ENCODE results near the gene PCSK7. TPM values are rescaled to one million over a fixed set of nuclear protein-coding genes. Genes with fewer than 3 reads are reported as not detected.

Gene PCSK7
- total and polyA plus RNA-seq, 2 of the 8 experiments (the other 6 are each of a cell fraction or from before 2014, with no cell fraction given) = 23.4 to 38.5 TPM

DNA sequence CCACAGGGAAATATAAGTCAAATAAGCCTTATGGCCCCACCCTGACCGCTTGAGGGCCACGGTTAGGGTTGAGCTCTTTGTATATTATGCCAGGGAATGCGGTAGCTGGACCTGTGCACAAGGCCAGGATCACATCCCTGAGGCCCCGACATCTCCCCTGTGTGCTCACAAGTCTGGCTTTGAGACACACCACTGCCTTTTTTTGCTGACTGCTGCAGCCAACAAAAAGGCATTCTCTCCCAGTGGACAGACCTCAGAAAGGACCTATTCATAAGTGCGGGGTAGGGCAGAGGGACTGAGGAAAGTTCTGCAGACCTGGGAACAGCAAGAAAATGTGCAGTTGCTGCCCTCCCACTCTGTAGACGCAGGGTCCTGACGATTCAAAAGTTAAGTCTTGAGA lies 56.8 kb downstream of the PCSK7 start:
- FAIRE-seq (no peak), DNase-seq (ENCODE audit: low read depth in 1 of 2, low spot score in 2 of 2) (no peak)
- 79% methylated on average over 7 of the region's 7 CpGs; no CpG with 5 or more reads in 1 of the 2 experiments for WGBS, 2 experiments (ENCODE audit: extremely low coverage in 1 of 2, insufficient coverage in 1 of 2, insufficient read length in 1 of 2, insufficient replicate concordance in 2 of 2, low coverage in 1 of 2, low lambda C conversion rate in 2 of 2, missing lambda C conversion rate in 1 of 2)
- Histone ChIP-seq H3K4me3 (ENCODE audit: extremely low read depth in 1 of 4, insufficient read depth in 2 of 4, low read depth in 3 of 4, low read length in 4 of 4) (no peak overlapping the region), H3K9ac (replicated peaks in 1 of 4; ENCODE audit: extremely low read depth in 1 of 4, low read depth in 3 of 4, low read length in 3 of 4) (no peak overlapping the region), H4K20me1 (replicated peaks in 1 of 2; ENCODE audit: control insufficient read depth in 1 of 2, insufficient read depth in 2 of 2, low read length in 2 of 2) (peaks cover 0 to 3% of the 10 kb centered on the region in 2 experiments), H2BK12ac (ENCODE audit: low read depth, low read length) (no peak overlapping the region), H2BK20ac (ENCODE audit: low read length) (no peak overlapping the region), H2BK5ac (ENCODE audit: low read depth, low read length) (no peak overlapping the region), H3K79me1 (ENCODE audit: low read depth, low read length) (no peaks in the 10 kb centered on the region; the same call in 1 of the 2 replicates), H3K14ac (ENCODE audit: insufficient read length) (no peak overlapping the region), H2AK5ac (ENCODE audit: low read depth, low read length) (no peak overlapping the region), H3K4me1 (replicated peaks in 1 of 4; ENCODE audit: control insufficient read depth in 3 of 4, insufficient read depth in 4 of 4, low read length in 3 of 4) (peaks cover 2 to 12% (median 8%) of the 10 kb centered on the region in 4 experiments; a peak in 6 of 7 replicates), H4K8ac (ENCODE audit: extremely low read depth, insufficient read depth, low read length) (no peak overlapping the region), H3K23ac (ENCODE audit: insufficient read length) (no peak overlapping the region), H4K91ac (replicated peaks; ENCODE audit: insufficient read length, low read length) (no peak overlapping the region), H2BK120ac (replicated peaks; ENCODE audit: low read depth, low read length) (no peak overlapping the region), H2AFZ (ENCODE audit: low read length) (no peak overlapping the region), H3K79me2 (ENCODE audit: control insufficient read depth in 1 of 2, insufficient read depth in 2 of 2, low read length in 2 of 2) (no peaks in the 10 kb centered on the region), H4K5ac (ENCODE audit: insufficient read length, low read depth, low read length) (no peak overlapping the region), H3K4ac (replicated peaks; ENCODE audit: insufficient read length, low read depth, low read length) (no peak overlapping the region), H3K23me2 (ENCODE audit: low read depth, low read length) (peaks cover 11% of the 10 kb centered on the region), H3K18ac (ENCODE audit: extremely low read depth, low read length) (no peak overlapping the region), H3K9me3 (ENCODE audit: insufficient read depth in 2 of 2, low read depth in 1 of 2, low read length in 1 of 2) (no peaks in the 10 kb centered on the region), H3K27me3 (replicated peaks in 1 of 4; ENCODE audit: control insufficient read depth in 3 of 4, extremely low read depth in 1 of 4, insufficient read depth in 3 of 4, low read length in 3 of 4) (no peaks in the 10 kb centered on the region), H3K36me3 (ENCODE audit: control insufficient read depth in 2 of 4, insufficient read depth in 4 of 4, low read length in 3 of 4) (peaks cover 2 to 14% (median 7%) of the 10 kb centered on the region in 4 experiments; a peak in 3 of 8 replicates), H2BK15ac (ENCODE audit: low read length) (no peak overlapping the region), H3K4me2 (ENCODE audit: insufficient read depth in 1 of 2, low read depth in 2 of 2, low read length in 2 of 2) (no peak overlapping the region), H3K27ac (ENCODE audit: low read depth, low read length) (no peak overlapping the region), H3K56ac (replicated peaks; ENCODE audit: insufficient read length, low read depth, low read length) (no peak overlapping the region)
- CTCF ChIA-PET (ENCODE audit: partially characterized antibody) = interaction anchor here (1.3 to 13.4 kb wide), 3 partner anchors 10 to 49 kb away, joined by 3 to 359 read pairs (median 5); partner anchors contain the start of genes PCSK7 and RNF214
- POLR2A ChIA-PET (ENCODE audit: partially characterized antibody) = interaction anchor here (0.5 to 2.1 kb wide), 8 partner anchors 14 to 52 kb away, joined by 3 to 9 read pairs (median 4); partner anchors contain the start of gene PAFAH1B2
- TF ChIP-seq POLR2A (IDR thresholded peaks at IDR 0.05; ENCODE audit: control extremely low read depth in 1 of 2, low read depth in 2 of 2, low read length in 2 of 2) (peak in 1 of 2 experiments; percentile 43; a peak in 1 of 3 replicates), POLR2AphosphoS5 (IDR thresholded peaks at IDR 0.05; ENCODE audit: low read depth, low read length) (peak; percentile 40; the same call in 1 of the 2 replicates), CREB1 (IDR thresholded peaks at IDR 0.05) (no peak)

Measured in H1 (cell line).